ENCODE measurements around the gene SNED1. TPM values are rescaled to one million over a fixed set of nuclear protein-coding genes. Genes with fewer than 3 reads are reported as not detected.

SNED1 gene
- total RNA-seq, 1 donor from 2014 or later: 22.3 TPM

DNA sequence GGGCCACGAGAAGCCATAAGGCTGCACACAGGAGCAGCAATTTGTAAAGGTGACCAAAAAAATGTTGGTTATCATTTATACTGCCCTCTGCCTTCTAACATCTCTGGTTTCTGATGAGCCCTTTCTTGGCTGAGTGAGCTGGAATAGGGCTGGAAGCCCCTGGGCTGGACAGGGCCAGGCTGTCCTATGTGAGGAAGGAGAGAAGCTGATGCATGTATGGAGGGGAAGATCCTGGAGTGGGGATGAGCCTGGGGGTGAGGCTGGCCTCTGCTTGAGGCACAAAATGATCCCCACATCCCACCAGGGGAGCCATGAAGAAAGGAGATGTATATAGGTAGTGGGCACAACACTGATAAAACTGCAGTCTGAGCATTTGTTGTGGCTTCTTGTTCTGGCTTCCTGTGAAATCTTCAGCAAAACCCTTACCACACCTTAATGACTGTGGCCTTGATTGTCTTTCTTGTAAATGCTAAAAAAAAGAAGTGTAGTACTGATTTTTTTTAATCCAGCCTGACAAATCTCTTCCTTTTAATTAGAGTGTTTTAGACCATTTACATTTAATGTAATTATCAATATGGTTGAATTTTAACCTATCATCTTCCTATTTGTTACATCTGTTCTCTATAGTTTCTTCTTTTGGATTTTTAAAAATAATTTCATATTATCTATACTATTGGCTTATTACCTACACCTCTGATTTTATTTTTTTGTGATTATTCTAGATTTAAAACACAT lies 5.6 kb downstream of the SNED1 start:
- intact Hi-C loops (cut with micrococcal nuclease): no loop called here

DNA sequence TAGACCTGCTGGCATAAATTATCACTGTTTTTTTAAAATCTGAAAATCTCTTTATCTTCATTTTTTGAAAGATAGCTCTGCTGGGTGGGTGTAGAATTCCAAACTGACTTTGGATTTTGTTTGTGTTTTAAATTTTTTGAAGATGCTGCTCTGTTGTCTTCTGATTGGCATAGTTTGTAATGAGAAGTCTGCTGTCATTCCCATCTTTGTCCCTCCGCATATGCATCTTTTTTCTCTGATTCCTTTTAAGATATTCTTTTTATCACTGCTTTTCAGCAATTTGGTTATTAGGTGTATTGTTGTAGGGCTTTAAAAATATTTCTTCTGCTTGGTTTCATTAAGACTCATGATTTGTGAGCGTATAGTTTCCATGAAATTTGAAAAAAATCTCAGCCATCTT lies 7.2 kb downstream of the SNED1 start:
- intact Hi-C loops (cut with micrococcal nuclease): no loop called here

DNA sequence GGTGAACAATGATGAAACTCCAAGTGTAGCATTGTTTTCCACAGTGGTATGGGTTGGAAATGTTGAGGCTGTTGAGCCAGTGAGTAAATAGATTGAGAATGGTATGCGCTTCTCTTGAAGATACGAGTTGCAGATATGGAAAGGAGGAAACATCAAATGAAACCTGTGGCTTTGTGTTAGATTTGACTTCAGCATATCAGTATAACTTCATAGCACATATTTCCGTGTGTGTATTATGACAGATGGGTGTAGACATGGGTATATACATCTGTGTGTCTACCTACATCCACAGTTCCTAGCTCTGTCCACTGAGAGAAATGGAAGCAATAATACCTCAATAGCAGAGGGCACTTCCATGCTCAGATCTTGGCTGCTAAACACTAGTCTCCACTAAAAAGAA lies 8.0 kb downstream of the SNED1 start:
- intact Hi-C loops (cut with micrococcal nuclease): no loop called here

DNA sequence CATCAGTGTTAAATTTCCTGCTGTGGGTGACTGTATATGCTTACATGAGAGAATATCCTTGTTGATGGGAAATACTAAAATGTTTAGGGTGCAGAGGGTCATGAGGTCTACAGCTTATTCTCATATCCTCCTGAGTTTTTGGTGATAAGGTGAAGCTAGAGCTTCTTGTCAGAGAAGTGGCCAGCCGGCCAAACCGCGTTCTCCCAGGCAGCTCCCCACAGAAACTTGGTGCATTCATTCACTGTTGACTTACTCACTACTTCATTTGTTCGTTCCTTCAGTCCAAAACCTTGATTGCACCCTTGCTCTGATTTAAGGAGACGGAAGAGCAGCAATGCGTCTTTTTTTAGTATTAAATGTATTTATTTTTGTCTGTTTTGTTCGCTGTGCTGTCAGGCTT lies 8.7 kb downstream of the SNED1 start:
- intact Hi-C loops (cut with micrococcal nuclease): no loop called here

DNA sequence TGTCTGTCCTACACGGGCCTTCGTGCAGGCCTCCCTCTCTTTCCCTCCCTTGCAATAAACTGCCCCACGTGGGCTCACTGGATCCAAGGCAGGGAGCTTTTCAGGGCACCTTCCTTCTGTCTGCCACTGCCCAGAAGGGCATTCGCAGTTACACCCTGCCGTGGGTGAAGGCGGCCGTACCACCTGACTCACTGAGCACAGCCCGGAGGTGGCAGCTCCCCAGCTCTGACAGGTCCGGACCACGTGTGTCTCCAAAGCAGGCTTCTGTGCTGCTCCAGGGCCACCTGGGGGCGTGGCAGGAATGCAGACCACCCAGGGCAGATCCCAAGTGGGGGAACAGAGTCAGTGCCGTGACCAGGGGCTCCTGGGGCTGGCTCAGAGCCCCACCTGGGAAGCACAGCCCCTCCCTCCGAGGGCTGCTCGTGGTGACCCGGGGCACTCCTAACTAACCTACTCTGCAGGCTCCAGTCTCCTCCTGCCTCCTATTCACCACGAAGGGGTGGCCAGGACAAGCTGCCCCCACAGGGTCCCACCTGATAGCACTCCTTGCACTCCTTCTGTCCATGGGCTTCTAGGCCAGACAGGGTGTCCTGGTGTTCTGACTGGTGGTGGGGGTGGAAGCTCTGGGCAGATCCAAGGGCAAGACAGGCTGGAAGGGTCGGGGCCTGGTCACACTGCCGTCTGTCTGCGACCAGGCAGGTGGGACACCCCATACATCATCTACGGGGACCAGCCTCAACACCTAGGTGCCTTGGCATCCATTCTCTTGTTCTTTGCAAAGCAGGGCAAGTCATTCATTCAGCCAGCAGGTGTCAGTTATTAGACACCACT lies 9.7 kb downstream of the SNED1 start:
- intact Hi-C loops (cut with micrococcal nuclease): no loop called here

DNA sequence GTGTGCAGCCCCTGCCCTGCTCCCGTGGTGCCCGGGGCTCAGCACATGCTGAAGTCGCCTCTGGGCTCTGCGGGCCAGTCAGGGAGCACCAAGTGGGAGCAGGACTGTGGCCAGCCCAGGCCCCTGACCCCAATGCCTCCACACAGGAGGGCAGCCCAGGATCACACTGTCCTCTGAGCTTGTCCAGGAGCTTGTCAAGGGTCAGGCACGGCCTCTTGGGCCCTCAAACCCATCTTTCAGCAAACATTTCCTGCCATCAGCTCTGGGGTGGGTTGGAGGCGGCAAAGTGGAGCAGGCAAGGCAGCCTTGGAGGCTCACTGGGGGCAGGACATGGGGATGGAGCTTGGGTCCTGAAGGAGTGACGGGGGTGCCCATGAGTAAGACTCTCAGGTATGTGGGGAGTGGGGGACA lies 10.3 kb downstream of the SNED1 start:
- intact Hi-C loops (cut with micrococcal nuclease): no loop called here

DNA sequence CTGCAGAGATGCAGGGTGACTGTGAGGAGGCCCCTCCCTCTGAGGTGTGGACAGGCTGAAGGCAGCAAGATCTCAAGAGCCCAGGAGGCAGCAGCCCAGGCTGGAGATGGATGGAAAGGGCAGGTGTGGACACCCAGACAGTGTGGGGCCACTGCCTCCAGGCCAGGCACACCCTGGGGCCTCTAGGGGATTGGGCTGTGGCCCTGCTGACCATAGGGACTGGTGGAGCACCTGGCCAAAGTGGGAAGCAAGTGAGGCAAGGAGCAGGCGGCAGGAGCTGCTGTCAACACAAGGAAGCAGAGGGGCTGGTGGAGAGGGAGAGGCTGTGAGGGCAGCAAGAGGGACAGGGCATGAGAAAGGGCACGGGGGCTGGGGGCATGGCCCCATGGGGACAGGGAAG lies 10.8 kb downstream of the SNED1 start:
- intact Hi-C loops (cut with micrococcal nuclease): no loop called here

DNA sequence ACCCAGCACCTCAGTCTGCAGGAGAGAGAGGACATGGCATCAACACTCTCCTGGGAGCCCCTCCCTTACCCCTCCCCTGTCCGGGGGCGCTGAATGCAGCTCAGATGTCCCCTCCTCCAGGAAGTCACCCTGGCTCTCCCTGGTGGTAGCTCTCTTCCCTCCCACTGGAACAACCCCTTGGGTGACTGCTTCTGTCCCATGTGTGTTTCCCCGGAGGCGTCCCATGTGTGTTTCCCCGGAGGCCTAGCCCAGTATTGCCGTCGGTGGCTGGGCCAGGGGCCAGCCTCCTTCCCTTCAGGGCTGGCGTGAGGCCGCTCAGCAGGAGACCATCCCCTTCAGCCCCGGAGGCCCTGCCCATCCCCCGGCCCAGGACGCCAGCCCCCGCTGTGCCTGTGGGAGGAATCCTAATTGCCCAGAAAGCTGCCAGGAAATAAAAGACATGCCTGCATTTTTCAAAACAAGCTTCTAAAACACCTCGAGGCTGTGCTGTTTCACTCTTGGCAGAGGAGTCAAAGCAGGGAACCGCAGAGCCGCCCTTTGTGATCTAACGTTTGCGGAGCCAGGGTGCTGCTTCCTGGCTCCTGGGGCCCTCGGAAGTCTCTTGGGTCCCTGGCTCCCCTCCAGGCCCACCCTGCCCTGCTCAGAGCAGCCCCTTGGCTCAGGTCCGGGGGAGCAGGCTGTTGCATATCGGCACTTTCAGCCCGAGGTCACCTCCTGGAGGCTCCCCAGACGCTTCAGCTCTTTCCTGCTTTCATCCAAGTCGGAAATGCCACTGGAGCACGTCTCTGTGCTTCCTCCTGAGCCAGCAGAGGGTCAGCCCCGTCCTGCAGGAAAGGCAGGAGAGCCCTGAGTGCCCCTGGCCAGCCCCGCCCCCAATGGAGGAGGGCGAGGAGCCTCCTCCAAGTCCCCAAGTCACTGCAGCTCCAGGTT lies 11.4 kb downstream of the SNED1 start:
- intact Hi-C loops (cut with micrococcal nuclease): no loop called here

DNA sequence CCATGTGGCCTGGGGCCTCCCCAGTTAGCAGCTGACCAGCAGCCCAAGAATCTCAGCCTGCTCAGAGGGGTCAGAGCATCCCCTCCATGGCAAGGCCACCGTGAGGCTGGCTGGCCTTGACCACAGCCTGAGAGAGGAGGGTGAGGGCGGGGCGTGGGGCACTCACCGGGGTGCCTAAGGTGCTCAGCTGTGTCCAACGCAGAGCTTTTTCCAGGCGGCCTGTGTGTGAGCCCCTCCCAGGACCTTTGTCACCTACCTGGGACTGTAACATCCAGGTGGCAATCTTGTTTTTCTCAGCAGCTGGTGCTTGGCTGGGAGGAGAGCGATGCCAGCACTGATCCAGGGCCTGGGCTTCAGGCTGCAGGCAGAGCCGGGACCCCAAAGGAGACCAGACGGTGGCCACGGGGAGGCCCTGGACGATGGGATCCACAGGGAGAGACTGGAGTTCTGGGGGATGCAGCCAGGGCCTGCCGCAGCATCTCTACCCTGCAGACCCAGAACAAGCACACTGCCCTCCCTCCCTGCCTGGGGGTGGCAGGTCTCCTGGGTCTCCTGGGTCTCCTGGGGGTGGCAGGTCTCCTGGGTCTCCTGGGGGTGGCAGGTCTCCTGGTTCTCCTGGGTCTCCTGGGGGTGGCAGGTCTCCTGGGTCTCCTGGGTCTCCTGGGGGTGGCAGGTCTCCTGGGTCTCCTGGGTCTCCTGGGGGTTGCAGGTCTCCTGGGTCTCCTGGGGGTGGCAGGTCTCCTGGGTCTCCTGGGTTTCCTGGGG lies 12.3 kb downstream of the SNED1 start:
- intact Hi-C loops (cut with micrococcal nuclease): no loop called here

DNA sequence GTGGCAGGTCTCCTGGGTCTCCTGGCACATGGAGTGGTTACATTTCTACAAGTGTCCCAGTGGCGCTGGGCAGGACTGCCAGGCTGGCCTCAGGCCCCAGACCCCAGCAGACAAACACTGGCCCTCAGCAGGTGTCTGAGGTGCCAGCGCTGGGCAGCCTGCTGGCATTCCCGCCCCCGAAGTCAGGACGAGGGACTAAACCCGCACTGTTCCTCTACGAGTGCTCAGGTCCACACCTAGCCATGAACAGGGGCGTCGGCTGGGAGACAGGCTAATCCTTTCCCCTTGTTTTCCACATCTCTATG lies 12.8 kb downstream of the SNED1 start:
- intact Hi-C loops (cut with micrococcal nuclease): no loop called here

DNA sequence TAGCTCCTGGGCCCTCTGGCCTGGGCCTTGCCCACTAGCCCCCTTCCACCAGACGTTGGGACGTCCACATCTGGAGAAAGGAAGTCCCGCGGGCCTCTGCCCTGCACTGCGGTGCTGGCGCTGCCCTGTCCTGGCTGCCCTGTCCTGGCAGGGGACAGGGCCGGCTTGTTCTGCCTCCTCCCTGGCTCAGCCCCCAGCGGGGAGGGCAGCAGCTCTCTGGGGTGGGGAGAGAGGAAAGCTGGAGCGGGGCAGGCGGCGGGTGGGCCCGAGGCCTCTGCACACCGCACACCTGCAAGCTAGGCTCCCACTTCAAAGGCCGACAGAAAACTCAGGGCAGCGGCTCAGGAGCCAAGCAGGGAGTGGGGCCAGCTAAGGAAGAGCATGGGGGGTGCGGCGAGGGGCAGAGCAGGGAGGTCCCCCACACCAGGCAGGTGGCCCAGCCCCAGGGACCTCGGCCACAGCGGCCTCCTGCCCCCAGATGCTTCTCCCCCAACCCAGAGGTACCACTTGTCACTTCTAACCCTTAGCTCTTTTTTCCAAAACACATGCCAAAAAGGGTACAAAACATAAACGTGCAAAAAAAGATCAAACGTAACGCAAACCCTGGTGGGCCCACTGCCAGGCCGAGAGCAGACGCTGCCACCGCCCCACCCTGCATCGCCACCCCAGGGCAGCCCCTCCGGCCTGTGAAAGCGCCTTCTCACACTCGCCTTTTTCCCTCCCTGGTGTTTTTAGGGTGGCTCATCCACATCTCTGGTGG lies 13.5 kb downstream of the SNED1 start:
- intact Hi-C loops (cut with micrococcal nuclease): no loop called here

DNA sequence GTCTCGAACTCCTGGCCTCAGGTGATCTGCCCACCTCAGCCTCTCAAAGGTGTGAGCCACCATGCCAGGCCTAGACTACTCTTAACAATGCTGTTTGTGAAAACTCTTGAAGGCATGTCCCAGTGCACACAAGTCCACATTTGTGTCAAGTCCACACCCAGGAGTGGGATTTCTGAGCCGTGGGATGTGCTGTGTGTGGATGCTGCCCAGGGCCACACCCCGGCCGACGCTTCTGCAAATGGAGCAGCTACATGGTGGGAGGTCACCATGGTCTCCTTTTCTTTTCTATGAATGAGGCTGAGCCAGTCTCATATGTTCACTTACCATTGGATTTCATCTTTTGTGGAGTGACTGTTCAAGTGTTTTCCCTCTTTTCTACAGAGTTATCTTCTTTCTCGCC lies 15.8 kb downstream of the SNED1 start:
- intact Hi-C loops (cut with micrococcal nuclease): no loop called here

DNA sequence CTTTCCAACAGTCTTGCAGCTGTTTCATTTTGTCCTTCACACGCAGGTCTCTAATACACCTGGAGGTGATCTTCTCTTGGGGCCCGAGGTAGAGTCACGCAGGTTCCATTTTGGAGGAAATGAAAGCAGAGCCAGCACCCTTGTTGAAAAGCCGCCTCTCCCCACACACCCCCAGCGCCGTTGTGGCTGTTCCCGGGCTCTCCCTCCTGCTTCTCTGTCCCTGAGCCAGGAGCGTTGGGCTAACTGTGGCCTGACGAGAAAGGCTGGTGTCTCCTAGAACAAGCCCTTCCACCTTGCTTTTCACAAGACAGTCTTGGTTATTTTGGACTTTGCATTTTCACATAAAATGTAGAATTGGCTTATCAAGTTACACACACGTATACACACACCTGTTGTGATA lies 16.3 kb downstream of the SNED1 start:
- intact Hi-C loops (cut with micrococcal nuclease): no loop called here

DNA sequence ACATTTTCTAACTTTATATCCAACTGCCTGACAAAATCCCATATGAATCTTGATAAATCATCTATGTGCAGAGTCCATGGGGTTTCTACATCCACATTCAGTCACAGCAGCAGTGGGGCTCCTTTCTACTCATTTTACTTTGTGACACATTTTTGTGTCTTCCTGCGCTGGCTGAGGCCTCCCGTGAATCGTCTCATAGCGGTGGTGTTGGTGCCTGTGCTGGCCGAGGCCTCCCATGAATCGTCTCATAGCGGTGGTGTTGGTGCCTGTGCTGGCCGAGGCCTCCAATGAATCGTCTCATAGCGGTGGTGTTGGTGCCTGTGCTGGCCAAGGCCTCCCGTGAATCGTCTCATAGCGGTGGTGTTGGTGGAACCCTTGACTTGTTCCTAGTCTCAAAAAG lies 17.0 kb downstream of the SNED1 start:
- intact Hi-C loops (cut with micrococcal nuclease): no loop called here

DNA sequence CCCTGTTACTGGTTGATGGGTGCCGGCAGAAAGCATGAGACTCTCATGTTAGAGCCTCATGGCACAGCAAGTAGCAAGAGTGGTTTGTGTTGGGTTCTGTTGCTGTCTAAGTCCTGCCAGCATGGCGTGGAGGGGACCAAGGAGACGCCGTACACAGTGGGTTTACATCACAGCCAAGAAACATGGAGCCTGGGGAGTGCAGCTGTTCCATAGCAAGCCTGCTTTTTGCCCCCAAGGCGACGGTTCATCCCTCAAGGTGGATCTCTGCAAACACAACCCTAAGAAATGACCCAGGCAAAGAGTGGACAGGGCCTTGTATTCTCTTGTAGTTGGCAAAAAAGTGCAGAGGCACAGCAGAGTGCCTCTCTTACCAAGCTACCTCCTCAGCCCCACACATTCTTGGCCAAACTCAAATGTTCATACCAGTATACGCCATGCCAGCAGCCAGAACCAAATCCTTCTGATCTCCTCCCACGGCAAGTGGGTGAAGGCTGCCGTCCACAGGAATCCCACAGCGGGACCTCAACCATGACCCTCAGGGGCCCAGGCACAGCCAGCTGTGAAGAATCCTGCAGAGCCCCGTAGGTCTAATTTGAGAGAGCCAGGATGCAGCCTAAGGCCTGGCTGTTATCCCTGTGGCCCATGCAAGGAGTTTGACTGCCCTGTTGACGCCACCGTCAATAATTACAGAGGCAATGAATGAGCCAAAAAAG lies 19.0 kb downstream of the SNED1 start:
- intact Hi-C loops (cut with micrococcal nuclease): no loop called here

DNA sequence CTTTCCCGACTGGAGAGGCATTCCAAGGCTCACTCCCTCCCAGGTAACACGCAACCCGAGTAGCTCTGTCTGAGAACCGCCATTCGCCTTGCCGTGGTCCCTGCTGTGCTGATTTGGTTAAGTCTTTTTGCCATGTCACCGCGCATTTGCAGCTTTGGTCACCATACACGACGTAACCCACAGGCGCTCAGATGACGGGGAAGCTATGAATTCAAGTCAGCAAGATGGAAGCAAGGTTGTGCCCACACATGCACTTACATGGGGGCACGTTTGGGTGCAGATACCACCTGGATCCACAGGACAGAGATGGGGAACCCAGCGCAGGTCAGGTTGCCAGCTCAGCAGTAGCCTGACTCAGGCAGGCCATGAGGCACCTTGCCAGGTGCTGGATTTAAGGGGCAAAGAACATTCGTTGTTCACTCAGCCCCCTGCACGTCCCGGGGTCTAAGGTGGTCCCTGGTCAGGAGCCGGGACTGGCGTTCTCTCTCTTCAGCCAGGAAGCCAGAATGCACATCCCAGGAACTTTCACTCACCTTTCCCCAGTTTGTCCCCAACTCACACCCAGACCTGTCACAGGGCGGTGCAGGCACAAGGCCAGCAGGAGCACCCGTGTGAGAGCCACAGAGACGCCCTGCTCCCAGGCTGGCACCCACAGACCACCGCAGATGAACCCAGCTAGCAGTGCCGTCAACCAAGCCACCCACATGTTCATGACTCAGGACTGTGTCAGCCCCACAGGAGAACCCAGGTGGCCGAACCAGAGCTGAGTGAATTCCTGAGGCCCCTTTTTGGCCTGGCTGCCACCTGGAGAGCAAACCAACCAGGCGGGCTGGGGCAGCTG lies 19.9 kb downstream of the SNED1 start:
- intact Hi-C loops (cut with micrococcal nuclease): no loop called here

DNA sequence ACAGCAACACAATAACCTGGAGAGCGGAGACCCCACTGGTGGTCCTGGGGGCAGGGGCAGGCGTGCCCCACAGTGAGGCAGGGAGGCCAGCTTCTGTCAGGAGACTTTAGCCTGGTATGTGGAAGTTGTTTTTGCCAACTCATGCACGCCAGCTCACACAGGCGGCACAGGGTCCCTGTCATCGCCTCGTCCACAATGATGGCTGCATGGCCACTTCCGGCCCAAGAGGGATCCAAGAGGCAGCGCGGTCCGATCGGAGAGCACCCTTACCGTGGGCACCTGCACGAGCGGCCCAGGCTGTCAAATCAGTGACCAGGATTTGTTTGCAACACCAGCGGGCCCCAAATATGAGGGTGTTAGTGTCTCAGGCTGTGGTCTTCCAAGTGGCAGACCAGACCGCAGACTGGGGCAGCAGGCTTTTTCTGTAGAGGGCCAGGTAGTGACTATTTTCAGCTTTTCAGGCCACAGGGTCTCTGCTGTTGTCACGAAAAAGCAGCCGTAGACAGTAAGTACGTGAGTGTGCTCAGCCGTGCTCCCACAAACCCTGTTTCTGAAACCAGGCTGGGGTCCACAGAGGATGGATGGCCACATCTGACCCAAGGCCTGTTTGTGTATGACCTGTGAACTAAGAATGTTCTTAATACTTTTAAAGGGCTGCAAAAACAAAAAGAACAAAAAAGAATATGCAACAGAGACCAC lies 21.2 kb downstream of the SNED1 start:
- intact Hi-C loops (cut with micrococcal nuclease): no loop called here

DNA sequence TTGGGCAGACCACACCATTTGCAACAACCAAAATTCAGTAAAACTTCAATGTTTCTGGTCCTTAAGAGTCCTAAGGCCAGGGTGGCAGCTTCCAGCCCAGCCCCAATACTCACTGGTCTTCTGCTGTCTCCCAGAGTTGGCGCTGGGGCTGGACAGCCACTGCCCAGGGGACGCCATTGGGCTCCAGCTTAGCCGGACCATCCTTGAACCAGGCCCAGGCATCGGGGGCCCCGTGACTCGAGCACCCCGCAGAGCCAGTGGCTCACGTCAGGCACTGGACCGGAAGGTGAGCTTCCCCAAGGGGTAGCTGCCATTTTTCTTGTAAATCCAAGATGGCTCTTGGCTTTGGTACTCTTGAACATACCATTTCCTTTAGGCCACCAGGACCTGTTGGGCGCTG lies 21.8 kb downstream of the SNED1 start:
- intact Hi-C loops (cut with micrococcal nuclease): no loop called here

Measured in T-helper 1 cell treated with Interleukin-12 subunit alpha and Interleukin-12 subunit beta and Interleukin-4 antibody, amounts not matched to agents 30 ng/mL and 1 ng/mL, for 36 hours (primary cell).